Activated T-helper 2 cell treated with anti-CD3 and anti-CD28 coated beads, Interferon-gamma antibody, Interleukin-2, Interleukin-4, amounts not matched to agents 10 μg/mL and 5 μg/mL and 100 μg/mL, durations not matched to agents 14 hours and 24 hours and 36 hours (primary cell): ENCODE measurements around the gene TBC1D8. TPM values are rescaled to one million over a fixed set of nuclear protein-coding genes. Genes with fewer than 3 reads are reported as not detected.

Source experiments
- DNase-seq: peaks from one replicate; pipeline ENCODE4 v3.0.0; 2021; ENCODE audit warnings: low spot score
- H3K27ac Mint-ChIP-seq: one replicate; pipeline ENCODE4 v1.8.0; 2021; ENCODE audit warnings: mixed read lengths
- H3K27me3 Mint-ChIP-seq: one replicate; pipeline ENCODE4 v1.8.0; 2021; ENCODE audit warnings: low read depth, mixed read lengths
- H3K36me3 Mint-ChIP-seq: one replicate; pipeline ENCODE4 v1.8.0; 2021; ENCODE audit warnings: low read depth, mixed read lengths
- H3K4me1 Mint-ChIP-seq: one replicate; pipeline ENCODE4 v1.8.0; 2021; ENCODE audit warnings: low read depth, mixed read lengths
- H3K4me3 Mint-ChIP-seq: one replicate; pipeline ENCODE4 v1.8.0; 2021; ENCODE audit warnings: low read depth, mild to moderate bottlenecking, moderate library complexity, mixed read lengths
- H3K9me3 Mint-ChIP-seq: one replicate; pipeline ENCODE4 v1.8.0; 2021; ENCODE audit warnings: mixed read lengths
- intact Hi-C: fragments of 100-400 bp; cut with micrococcal nuclease; formaldehyde crosslinking; loops from one replicate; pipeline ENCODE4 v1.15.1; 2023
- total RNA-seq: library from RNA; stranded (reverse); gene quantifications from 2 replicates; pipeline ENCODE4 v1.2.3, GENCODE V29; 2022

TBC1D8 gene
- total RNA-seq, 1 donor from 2014 or later = 1.3 TPM

GRCh38 chr2:101087638-101088037, 63.5 kb downstream of the TBC1D8 start:
- intact Hi-C loops = no loop called here
- Mint-ChIP-seq H3K36me3 (no peaks in the 10 kb centered on the region), H3K4me3 (no peak overlapping the region), H3K27ac (no peak overlapping the region), H3K4me1 (no peaks in the 10 kb centered on the region), H3K27me3 (no peaks in the 10 kb centered on the region), H3K9me3 (no peaks in the 10 kb centered on the region)
- no peak for DNase-seq

DNA sequence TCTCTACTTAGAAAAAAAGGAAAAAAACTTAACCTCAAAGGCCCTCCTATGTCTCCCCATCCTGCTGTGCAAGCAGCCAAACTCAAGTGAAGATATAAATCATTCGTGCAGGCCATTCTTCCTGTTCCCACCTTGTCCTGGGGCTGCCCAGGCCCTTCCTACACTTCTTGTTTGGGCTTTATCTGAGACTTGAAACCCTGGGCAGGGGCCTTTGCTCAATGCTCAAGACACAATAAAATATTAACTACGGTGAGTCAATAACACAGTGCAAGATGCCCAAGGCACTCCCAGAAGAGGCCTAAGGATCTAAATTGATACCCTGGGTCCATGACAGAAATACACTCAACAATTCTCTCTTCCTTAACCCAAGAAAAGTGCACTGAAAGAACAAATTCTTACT, 67.6 kb downstream of the TBC1D8 start:
- Mint-ChIP-seq H3K4me3 (no peak overlapping the region), H3K27ac (no peak overlapping the region), H3K4me1 (no peaks in the 10 kb centered on the region), H3K27me3 (no peaks in the 10 kb centered on the region), H3K36me3 (no peaks in the 10 kb centered on the region), H3K9me3 (no peaks in the 10 kb centered on the region)
- intact Hi-C loops = no loop called here
- no peak for DNase-seq

- no peaks in the 10 kb centered on the region for H3K36me3 Mint-ChIP-seq
- no peak for DNase-seq
- intact Hi-C loops = no loop called here
- H3K27ac Mint-ChIP-seq = no peak overlapping the region
- no peaks in the 10 kb centered on the region for H3K9me3 Mint-ChIP-seq
- no peaks in the 10 kb centered on the region for H3K4me1 Mint-ChIP-seq
- H3K4me3 Mint-ChIP-seq = no peak overlapping the region
- H3K27me3 Mint-ChIP-seq = no peaks in the 10 kb centered on the region
Observed at GRCh38 chr2:101082998-101083397, 68.2 kb downstream of the TBC1D8 start.

DNA sequence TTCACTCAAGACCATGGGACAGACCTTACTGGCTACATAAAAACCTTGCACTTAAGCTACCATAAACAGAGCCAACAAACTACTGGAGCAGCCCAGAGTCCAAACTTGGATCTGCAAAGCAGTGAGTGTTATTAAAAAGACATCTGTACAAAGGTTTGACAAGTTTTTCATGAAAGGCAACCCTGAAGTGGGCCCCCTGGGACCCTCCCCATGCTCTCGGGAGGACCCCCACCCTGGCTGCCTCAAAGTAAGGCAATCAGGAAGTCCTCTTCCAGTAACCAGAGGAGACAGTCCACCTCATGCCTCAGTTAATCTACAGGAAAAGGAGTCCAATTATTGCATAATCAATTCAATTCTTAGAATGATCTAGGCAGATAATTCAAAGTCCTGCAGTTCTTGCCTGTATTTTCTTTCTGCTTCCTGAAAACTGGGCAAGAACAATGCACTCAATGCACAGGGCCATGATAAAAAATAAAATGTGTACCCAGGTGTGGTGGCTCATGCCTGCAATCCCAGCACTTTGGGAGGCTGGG, 69.7 kb downstream of the TBC1D8 start:
- Mint-ChIP-seq H3K4me1 (no peaks in the 10 kb centered on the region), H3K36me3 (no peaks in the 10 kb centered on the region), H3K9me3 (no peaks in the 10 kb centered on the region), H3K27ac (no peak overlapping the region), H3K4me3 (no peak overlapping the region), H3K27me3 (no peaks in the 10 kb centered on the region)
- no peak for DNase-seq
- intact Hi-C loops = no loop called here

- H3K4me1 Mint-ChIP-seq = no peaks in the 10 kb centered on the region
- DNase-seq = no peak
- H3K27me3 Mint-ChIP-seq = no peaks in the 10 kb centered on the region
- no peaks in the 10 kb centered on the region for H3K9me3 Mint-ChIP-seq
- no peak overlapping the region for H3K4me3 Mint-ChIP-seq
- intact Hi-C loops = no loop called here
- no peaks in the 10 kb centered on the region for H3K36me3 Mint-ChIP-seq
- no peak overlapping the region for H3K27ac Mint-ChIP-seq
Observed at GRCh38 chr2:101080211-101081068, 70.7 kb downstream of the TBC1D8 start.

DNA sequence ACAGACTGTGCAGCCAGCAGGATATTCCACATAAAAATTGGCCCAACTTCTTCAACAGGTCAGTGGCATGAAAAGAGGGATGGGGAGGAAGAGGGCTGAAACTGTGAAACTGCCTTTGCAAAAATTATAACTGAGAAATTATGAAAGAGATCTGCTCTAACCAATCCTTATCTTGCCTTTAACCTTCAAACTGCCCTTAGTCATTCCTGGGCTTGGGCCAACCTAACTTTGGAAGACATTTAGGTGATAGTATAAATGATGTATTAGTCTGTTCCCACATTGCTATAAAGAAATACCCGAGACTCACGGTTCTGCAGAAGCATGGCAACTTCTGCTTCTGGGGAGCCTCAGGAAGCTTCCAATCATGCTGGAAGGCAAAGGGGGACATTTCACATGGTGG, 74.6 kb downstream of the TBC1D8 start:
- Mint-ChIP-seq H3K4me1 (no peaks in the 10 kb centered on the region), H3K9me3 (no peaks in the 10 kb centered on the region), H3K36me3 (no peaks in the 10 kb centered on the region), H3K27ac (no peak overlapping the region), H3K27me3 (no peaks in the 10 kb centered on the region), H3K4me3 (no peak overlapping the region)
- no peak for DNase-seq
- intact Hi-C loops = no loop called here

DNA sequence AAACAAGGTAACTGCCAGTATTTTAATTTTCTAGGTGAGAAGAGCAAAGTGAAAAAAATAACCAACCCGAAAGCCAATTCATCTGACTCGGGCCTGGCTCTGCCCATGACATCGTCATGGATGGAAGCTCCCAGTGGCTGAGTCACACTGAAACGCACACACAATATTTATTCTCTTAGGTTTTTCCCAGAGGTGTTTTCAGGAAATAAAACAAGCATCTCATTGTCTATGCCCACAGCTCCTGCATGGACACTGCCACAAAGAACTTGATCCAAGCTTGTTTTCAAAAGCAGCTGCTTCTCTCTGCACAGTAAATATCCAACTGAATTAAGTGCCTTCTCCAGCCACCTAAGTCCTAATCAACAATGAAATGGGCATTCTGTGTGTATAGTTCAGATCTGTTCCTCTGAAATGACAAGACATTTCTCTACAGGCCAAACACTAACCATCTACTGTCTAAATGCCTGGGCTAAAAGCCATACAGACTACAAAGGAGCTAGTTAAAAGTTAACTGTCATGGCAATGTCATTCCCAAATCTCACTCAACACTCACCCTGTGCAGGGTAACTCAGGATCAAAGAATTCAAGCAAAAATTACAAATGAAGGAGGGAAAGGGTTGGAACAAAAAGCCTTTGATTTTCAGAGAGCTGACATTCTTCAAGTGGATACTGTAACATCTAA, 86.2 kb downstream of the TBC1D8 start:
- intact Hi-C loops = no loop called here
- H3K36me3 Mint-ChIP-seq = no peaks in the 10 kb centered on the region
- H3K27ac Mint-ChIP-seq = no peak overlapping the region
- no peak for DNase-seq
- H3K4me3 Mint-ChIP-seq = no peak overlapping the region
- H3K27me3 Mint-ChIP-seq = no peaks in the 10 kb centered on the region
- H3K4me1 Mint-ChIP-seq = no peaks in the 10 kb centered on the region
- H3K9me3 Mint-ChIP-seq = no peaks in the 10 kb centered on the region

DNA sequence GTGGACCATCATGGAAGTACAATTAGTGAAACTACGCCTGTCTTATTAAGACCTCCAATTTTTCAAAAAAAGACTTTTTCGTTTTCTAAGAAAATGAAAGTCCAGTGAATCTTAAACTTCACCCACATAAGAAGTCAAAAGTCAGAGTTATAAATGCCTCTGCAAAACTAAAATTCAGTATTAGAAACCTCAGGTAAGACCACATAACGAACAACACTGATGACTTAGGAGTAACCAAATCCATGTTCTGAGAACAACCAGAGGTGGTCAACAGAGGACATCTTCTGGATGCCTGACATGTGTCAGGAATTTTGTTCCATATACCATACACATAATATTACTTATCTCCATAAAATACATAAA, 86.7 kb downstream of the TBC1D8 start:
- H3K36me3 Mint-ChIP-seq = no peaks in the 10 kb centered on the region
- no peak overlapping the region for H3K4me3 Mint-ChIP-seq
- intact Hi-C loops = no loop called here
- DNase-seq = no peak
- H3K27ac Mint-ChIP-seq = no peak overlapping the region
- H3K9me3 Mint-ChIP-seq = no peaks in the 10 kb centered on the region
- no peaks in the 10 kb centered on the region for H3K27me3 Mint-ChIP-seq
- no peaks in the 10 kb centered on the region for H3K4me1 Mint-ChIP-seq

GRCh38 chr2:101064125-101064502, 87.1 kb downstream of the TBC1D8 start:
- no peak overlapping the region for H3K27ac Mint-ChIP-seq
- no peaks in the 10 kb centered on the region for H3K27me3 Mint-ChIP-seq
- no peaks in the 10 kb centered on the region for H3K4me1 Mint-ChIP-seq
- no peak overlapping the region for H3K4me3 Mint-ChIP-seq
- no peaks in the 10 kb centered on the region for H3K36me3 Mint-ChIP-seq
- H3K9me3 Mint-ChIP-seq = no peaks in the 10 kb centered on the region
- no peak for DNase-seq
- intact Hi-C loops = no loop called here

- DNase-seq = no peak
- H3K4me1 Mint-ChIP-seq = no peaks in the 10 kb centered on the region
- H3K36me3 Mint-ChIP-seq = no peaks in the 10 kb centered on the region
- no peaks in the 10 kb centered on the region for H3K27me3 Mint-ChIP-seq
- intact Hi-C loops = no loop called here
- H3K27ac Mint-ChIP-seq = no peak overlapping the region
- no peak overlapping the region for H3K4me3 Mint-ChIP-seq
- no peaks in the 10 kb centered on the region for H3K9me3 Mint-ChIP-seq
Observed at GRCh38 chr2:101063352-101064124, 87.6 kb downstream of the TBC1D8 start.

- H3K9me3 Mint-ChIP-seq = no peaks in the 10 kb centered on the region
- no peak for DNase-seq
- H3K27ac Mint-ChIP-seq = no peak overlapping the region
- H3K4me1 Mint-ChIP-seq = no peaks in the 10 kb centered on the region
- no peaks in the 10 kb centered on the region for H3K27me3 Mint-ChIP-seq
- H3K4me3 Mint-ChIP-seq = no peak overlapping the region
- intact Hi-C loops = no loop called here
- H3K36me3 Mint-ChIP-seq = no peaks in the 10 kb centered on the region
Observed at GRCh38 chr2:101058386-101058785, 92.8 kb downstream of the TBC1D8 start.

DNA sequence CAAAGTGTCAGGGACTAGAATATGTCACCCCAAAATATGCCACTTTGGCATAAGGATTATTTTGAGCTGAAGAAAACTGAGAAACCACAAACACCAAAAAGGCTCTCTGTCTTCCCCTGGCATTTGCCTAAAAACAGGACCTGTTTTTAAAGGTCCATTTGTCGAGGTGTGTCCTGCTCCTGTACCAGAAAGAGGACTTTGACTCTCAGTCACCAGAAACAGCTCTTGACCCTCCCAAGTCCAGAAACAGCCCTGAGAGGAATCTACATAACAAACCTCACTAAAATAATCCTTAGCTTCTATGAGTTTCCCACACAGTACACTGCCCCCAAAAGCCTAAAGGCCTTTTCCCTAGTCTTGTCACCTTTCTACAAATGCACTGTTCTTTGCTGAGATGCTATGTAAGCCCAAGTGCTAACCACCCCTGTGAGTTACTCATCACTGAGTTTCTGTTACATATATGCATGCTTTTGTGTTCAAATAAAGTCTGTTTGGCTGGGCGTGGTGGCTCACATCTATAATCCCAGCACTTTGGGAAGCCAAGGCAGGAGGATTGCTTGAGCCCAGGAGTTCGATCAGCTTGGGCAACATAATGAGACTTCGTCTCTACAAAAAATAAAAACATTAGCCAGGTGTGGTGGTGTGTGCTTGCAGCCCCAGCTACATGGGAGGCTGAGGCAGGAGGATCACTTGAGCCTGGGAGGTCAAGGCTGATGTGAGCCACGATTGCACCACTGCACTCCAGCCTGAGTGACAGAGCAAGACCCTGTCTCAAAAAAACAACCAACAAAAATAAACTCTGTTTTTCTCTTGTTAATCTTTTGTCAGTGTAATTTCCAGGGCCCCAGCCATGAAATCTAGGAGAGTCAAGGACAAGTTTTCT, 93.9 kb downstream of the TBC1D8 start:
- H3K4me1 Mint-ChIP-seq = no peaks in the 10 kb centered on the region
- H3K9me3 Mint-ChIP-seq = no peaks in the 10 kb centered on the region
- intact Hi-C loops = no loop called here
- no peaks in the 10 kb centered on the region for H3K36me3 Mint-ChIP-seq
- no peaks in the 10 kb centered on the region for H3K27me3 Mint-ChIP-seq
- no peak for DNase-seq
- no peak overlapping the region for H3K27ac Mint-ChIP-seq
- H3K4me3 Mint-ChIP-seq = no peak overlapping the region
